ENCODE results near the gene CFP.

DNA sequence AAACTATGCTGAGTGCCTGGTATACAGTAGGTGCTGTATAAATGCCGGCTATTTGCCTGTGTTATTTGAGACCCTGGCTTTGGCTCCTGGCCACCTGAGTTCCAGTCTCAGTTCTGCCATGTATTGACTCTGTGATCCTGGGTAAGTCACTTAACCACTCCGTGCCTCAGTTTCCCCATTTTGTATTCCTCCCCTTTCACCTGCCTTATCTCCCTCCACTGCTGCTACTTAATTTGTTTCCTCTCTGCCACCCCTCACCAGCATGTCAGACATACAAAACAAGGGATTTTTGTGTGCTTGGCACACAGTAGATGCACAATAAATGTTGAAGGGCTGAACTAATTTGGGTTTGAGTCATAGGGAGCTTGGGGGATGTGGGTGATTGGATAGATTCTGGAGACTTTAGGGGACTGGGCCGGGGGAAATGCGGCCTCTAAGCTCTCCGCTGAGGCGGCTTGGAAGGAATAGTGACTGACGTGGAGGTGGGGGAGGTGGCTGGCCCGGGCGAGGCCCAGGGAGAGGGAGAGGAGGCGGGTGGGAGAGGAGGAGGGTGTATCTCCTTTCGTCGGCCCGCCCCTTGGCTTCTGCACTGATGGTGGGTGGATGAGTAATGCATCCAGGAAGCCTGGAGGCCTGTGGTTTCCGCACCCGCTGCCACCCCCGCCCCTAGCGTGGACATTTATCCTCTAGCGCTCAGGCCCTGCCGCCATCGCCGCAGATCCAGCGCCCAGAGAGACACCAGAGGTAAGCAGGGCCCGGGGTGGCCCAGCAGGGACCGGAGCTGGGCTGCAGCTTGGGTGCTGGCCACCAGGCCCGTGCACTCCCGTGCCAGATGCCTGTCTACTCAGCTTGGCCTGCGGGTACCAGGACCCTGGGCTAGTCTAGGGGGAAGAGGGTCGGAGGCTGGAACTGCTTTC, 47.7 kb downstream of the CFP start, which contains the start of gene TIMP1:
- TF ChIP-seq POLR2AphosphoS5 (IDR thresholded peaks at IDR 0.05; ENCODE audit: low read depth, low read length): no peak
- TF ChIP-seq TAF1 (IDR thresholded peaks at IDR 0.05; ENCODE audit: borderline replicate concordance, low read depth, low read length): 0 out of 2 replicates have a peak, but pooled peaks have one; percentile 18
- peak; percentile 67 for TF ChIP-seq POLR2A (IDR thresholded peaks at IDR 0.05; ENCODE audit: low read depth, low read length)
